Right hindlimb (tissue), 1 donor: ENCODE data around the gene YTHDF1.
"Not testable (repeated sequence)": the region's sequence is repeated elsewhere in the genome, so short reads cannot be mapped to it uniquely, and the experiment has no call there.

ENCODE experiments used
- DNase-seq: peaks from one replicate; pipeline ENCODE4 v3.0.0-alpha.2; 2018

The YTHDF1 gene

GRCh38 chr20:63167918-63168520 is 47.9 kb downstream of the YTHDF1 start:
- no peak for DNase-seq

- no peak for DNase-seq
These were observed 48.7 kb downstream of the YTHDF1 start for GRCh38 chr20:63167026-63167917.

- no peak for DNase-seq
These were observed 49.5 kb downstream of the YTHDF1 start for GRCh38 chr20:63166193-63167020.

DNA sequence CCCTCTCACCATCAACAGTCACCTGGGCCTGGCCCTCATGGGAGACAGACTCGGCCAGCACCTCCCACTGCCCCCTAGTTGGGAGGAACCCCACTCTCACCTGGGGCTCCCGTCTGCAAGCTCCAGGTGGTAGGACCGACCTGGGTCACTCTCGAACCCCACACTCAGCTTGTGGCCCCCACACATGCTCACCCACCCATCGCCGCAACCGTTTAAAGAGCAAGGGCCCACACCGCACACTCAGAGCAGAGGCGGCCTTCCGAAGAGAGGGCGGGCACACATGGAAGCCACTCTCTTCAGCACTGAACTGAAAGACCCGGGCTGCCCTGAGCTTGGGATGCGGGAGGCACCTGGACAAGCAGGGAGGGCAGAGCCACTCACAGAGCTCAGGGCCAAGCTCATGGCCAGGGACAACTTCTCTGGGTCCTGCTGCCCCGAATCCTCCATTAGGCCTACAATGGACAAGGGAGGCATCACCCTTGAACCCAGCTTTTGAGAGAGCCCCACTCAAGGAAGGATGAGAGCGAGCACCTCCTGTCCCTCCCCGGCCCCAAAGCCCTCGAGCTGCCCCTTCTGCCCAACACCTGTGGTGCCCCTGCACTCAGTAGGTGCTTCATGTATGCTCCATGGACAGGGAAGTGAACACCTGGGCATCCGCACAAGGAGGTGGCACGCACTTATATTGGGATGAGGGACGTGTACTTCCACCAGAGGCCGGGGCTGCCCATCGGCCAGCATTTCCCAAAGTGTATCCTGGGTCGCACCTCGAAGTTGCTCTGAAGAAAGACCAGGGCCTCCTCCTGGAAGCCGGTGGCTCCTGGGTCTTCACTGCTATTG is 50.4 kb downstream of the YTHDF1 start:
- no peak for DNase-seq

DNA sequence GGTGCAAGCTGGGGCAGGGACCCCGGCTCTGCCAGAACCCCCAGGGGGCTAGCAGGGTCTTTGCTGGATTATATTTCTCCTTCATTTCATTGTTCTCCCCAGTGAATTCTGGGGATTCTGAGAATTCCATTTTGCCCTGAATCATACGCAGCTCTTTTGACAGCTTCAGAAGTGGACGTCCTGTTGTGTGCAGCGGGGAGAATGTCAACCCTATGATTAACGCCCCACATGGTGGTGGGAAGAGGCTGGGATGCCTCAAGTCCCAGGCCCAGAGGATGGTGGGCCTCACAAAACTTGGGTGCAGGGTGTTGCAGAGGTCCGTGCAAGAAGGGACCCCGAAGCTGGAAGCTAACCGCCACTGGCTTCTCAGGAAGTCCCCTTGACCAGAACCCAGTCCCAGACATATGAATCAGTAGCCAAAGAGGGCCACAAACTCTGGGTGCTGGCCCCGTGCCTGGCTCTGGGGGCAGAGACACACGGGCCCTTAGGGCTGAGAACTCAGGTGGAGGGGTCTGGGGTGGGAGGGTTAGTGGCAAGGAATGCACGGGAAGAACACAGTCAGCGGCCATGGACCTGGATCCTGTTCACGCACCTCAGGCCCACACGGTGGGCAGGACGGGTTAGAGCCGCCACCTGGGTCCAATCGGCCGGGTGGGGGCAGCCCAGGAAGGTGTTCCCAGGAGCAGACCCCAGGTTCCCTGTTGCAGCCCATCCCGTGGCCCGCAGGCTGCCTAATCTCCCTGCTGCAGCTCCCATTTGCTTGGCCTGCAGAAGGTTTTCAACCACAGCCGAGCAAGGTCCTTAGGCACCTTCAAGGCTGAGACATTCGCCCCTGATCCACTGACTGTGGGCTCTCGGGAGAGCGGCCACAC is 51.2 kb downstream of the YTHDF1 start:
- DNase-seq, result no peak

DNA sequence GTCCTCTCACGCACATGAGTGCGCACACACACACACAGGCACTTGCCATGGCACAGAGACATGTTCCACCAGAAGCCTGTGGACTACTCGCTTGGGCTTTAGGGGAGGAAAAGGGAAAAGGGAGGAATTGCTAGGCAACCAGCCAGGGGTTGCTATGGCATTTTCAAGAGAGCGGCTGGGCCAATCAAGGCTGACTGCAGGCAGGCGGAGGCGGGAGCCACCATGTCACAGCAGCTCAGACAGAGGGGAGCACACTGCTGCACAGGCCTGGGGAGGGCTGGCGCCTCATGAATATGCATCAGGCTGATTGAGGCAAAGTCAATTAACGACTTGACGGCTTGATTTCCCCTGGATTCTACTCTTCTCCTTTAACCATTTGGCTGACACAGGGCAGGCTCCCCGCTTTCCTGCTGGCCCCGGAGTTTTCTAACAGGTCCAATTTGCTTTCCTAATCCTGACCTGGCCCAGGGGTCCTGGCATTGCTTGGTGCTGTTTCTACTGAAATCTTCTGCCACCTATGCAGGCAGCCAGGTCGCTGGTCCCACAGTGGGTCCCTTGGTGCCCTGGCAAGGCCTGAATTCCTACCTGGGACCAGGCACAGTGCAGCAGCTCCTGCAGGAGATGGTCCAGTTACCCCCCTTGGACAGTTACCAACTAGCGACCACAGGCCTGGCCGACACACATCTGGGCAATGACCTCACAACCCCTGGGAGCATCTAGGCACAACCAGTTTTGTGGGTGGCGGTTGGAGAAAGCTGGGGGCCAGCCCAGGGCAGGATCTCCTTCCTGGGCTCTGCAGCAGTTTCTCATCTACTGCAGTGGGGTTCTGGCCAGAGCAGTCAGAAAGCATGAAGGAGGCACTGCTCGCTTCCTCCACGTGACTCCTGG is 52.1 kb downstream of the YTHDF1 start:
- no peak for DNase-seq

DNA sequence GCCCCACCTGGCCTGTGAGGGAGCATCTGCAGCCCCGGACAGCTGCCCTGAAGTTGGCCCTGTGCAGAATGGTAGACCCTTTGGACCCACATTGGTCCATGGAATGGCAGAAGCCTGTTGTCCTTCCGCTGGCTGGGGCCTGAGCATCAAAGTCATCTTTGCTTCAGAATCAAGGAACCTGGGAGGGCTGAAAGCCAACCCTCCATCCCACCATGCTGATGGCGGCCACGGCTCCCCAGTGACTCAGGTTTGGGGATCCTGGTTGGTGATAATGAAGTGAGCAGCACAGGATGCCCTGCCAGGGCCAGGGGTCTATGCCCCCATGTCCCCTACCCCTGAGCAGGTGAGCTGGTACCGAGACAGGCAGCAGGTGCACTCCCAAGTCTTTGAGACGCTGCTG is 52.8 kb downstream of the YTHDF1 start:
- DNase-seq, result no peak

DNA sequence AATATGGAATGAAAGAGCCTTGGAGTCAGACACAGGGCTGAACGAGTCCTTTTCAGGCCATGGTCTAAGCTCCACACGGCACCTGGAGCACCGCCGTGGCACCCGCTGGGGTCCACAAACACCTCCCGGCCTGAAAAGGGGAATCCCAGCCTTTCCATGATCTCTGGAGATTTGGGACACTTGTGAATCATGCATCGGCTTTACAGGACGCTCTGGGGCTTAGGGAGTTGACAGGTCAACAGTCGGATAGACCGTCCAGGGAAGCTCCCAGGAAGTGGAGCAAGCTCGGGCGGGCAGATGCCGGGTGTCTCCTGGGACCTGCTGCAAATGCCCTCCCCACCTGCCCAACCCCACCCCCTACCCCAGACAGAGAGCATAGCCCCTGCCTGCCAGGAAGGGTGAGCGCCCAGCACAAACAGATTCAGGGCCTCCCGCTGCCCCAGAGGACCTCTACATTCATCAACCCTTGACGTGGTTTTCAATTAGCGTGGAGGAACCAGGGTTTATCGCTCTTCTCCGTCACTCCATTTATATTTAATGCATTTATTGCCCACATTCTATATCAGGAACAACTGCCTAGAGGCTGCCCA is 53.6 kb downstream of the YTHDF1 start:
- peak; percentile 12 for DNase-seq

DNA sequence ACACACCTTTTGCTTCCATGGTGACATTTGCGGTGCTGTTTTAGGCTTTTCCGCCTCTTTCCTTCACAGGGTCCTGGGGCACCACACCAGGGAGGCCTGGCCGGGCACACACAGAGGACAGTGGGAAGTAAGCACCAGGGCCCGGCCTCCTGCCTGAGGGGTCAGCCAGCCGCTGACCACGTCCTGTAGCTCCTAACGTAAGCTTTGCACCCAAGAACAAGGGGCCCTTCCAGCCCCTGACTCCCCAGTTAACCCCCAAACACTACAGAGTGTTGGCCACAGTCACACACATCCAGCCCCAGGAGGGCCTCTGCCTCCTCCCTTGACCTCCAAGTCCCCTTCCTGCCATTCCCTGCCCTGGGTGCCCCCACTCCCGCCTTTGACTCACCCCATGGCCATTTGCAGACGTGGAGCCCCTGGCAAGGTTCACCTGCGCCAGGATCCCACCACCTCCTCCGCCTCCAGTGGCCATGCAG is 54.7 kb downstream of the YTHDF1 start:
- no peak for DNase-seq

- DNase-seq, result no peak
These were observed 55.2 kb downstream of the YTHDF1 start for GRCh38 chr20:63160641-63161175.

DNA sequence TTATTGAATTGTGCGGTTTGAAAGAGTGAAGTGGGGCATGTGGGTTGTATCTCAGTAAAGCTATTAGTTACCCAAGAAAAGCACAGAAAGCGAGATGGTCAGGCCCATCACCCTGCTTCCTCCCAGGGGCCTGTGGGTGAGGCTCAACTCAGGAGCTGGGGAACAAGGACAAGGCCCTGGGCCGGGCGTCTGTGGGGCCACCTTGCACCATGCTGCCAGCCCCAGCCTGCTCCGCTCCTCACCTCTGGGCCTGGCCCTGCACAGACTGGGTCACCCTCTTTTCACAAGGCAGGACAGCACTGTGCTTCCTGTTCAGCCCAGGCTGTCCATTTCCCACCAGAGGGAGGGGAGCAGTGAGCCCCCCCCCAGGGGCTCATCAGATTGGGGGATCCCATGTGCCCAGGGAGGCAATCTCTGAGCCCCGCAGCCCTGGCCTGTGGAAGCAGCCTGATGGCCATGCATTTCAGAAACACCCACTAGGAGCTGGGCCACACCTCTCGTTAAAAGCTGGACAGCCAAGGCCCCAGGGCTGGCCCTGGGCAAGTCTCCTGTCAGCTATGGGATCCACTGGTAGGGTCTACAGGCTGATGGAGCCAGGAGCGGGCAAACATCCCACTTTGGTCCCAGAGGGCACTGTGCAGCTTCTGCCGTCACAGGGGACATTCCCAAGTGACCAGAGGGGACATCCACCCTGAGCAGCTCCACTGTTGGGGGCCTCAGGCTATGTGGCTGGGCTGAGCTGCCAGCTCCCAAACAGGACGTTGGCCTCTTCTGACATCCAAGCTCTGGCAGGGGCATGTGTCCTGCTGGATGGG is 55.9 kb downstream of the YTHDF1 start:
- no peak for DNase-seq

GRCh38 chr20:63159251-63159650 is 56.7 kb downstream of the YTHDF1 start:
- not testable (repeated sequence) for DNase-seq

- no peak for DNase-seq
These were observed 57.1 kb downstream of the YTHDF1 start for GRCh38 chr20:63158845-63159244.

DNA sequence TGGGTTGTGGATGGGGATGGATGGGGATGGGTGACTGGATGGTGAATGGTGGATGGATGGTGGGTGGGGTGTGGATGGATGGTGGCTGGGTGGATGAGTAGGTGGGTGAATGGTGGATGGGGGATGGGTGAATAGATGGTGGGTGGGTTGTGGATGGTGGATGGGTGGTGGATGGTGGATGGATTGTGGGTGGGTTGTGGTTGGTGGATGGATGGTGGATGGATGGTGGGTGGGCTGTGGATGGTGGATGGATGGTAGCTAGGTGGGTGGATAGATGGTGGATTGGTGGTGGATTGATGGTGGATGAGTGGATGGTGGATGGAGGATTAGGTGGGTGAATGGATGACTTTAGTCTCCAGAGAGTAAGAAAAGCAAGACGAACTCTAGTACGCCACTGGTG is 57.6 kb downstream of the YTHDF1 start:
- DNase-seq, result no peak

DNA sequence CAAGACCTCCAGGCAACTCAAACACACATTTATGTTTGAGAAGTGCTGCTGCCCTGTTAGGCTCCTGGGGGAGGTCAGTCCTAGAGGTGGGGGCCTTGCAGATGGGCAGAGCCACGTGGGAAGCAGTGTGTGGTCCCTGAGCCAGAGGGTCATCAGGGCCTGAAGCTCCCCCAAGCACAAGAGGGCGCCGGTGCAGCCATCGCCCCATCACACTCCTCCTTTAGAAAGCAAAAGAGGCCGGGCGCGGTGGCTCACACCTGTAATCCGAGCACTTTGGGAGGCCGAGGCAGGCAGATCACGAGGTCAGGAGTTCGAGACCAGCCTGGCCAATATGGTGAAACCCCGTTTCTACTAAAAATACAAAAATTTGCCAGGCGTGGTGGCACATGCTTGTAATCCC is 58.5 kb downstream of the YTHDF1 start:
- DNase-seq, result not testable (repeated sequence)

DNA sequence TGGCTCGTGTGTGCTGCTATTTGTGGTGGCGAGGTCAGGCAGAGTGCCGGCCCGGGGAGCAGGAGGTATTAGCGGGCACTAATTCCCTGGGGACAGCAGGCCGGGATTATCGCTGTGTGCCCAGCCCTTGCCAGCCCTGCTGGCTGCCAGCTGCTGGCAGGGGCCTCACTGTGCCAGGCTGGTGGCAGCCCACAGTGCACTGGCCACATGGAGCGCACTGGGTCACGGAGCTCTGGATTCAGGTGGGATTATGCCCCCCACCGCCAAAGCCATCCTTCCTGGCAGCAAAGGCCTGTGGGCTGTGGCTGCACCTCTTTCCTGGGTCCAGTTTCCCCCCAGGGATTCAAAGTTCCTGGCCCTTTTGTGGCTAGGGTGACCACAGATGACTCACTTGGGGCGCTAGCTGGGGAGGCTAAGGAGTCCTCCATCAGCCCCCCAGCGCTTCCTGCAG is 59.7 kb downstream of the YTHDF1 start:
- no peak for DNase-seq

DNA sequence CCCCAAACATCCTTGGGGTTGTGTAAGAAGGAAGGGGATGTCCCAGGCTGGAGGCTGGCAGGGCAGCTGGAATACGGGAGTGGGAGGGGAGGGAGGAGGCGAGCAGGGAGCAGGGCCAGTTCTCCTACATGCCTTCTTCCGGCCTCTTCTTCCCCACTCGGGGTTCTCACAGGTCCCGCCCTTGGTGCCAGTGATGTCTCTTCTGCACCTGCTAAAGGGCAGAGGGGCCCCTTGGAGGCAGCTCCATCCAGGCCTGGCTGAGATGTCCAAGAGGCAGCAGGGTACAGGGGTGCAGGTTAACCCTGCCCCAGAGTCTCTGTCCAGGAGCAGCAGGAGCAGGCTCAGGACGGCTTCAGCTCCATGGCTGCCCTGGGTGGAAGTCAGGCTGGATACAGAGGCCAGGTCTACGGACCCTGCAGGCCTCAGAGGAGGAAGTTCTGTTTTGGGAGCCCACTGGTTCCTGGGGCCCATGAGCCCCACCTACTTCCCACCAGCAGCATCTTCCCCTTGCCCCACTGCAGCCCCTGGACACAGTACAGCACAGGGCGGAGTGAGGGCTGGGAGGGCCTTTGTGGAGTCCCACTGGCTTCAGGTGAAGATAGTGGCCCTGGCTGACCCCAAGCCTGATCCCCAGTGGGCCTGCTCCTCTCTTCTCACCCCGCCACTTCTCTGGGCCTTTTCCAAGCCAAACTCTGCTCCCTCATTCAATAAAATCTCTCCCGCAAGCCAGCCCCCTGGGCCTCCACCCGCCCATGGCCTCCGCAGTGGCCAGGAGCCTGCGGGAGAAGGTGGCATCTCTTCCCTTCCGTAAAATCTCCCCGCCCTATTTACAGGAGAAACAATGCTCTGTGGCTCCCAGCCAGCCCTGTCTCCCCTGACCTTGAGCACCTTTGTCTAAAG is 60.4 kb downstream of the YTHDF1 start:
- DNase-seq, result no peak

DNA sequence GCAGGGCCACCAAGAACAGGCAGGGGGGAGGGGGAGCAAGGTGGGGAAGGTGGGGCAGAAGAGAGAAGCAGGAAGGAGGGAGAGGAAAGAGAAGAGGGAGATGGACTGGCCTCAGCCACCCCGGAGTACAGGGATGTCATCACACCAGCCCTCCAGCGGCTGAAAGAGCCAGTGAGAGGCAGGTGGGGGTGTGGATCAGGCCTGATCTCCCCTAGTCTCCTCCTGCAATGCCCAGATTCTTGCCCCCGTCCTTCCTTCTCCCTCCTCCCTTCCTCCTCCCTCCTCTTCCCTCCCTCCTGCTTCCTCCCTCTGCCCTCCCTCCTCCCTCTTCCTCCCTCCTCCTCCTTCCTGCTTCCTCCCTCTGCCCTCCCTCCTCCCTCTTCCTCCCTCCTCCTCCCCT is 61.5 kb downstream of the YTHDF1 start:
- DNase-seq, result no peak
